C4-2B (cell line): ENCODE data around the gene TMEM150B.

Experiments
- ZFX ChIP-seq: fragments of 450-650 bp; IDR thresholded peaks from 2 replicates; pipeline ENCODE4 v1.6.1; 2017
- TF ChIP-seq, protein P1 (sequence below): fragments of 450-650 bp; conservative IDR thresholded peaks from 2 replicates; pipeline ENCODE4 v1.5.1; 2017; ENCODE audit warnings: mild to moderate bottlenecking

DNA sequence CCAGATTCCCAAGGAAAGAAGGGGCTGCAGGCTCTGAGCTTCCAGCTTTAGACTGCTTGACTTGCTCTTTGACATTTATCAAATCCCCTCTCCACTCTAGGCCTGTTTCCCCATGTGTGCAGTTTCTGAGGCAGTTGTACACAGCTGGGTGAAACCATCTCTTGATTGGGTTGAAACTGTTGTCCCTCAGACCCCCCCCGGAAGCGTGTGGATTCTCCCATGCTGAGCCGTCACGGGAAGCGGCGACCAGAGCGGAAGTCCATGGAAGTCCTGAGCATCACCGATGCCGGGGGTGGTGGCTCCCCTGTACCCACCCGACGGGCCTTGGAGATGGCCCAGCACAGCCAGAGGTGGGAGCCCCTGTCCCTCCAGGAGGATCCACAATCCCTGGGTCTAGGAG lies 21.7 kb downstream of the TMEM150B start:
- TF ChIP-seq, protein P1, sequence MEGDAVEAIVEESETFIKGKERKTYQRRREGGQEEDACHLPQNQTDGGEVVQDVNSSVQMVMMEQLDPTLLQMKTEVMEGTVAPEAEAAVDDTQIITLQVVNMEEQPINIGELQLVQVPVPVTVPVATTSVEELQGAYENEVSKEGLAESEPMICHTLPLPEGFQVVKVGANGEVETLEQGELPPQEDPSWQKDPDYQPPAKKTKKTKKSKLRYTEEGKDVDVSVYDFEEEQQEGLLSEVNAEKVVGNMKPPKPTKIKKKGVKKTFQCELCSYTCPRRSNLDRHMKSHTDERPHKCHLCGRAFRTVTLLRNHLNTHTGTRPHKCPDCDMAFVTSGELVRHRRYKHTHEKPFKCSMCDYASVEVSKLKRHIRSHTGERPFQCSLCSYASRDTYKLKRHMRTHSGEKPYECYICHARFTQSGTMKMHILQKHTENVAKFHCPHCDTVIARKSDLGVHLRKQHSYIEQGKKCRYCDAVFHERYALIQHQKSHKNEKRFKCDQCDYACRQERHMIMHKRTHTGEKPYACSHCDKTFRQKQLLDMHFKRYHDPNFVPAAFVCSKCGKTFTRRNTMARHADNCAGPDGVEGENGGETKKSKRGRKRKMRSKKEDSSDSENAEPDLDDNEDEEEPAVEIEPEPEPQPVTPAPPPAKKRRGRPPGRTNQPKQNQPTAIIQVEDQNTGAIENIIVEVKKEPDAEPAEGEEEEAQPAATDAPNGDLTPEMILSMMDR: no peak
- TF ChIP-seq ZFX: no peak
